Fibroblast of pulmonary artery (primary cell): ENCODE data around the gene SRF.

ENCODE experiments used
- DNase-seq: peaks from one replicate; pipeline ENCODE4 v3.0.0-alpha.2; 2010; ENCODE audit warnings: low read depth
- H3K4me3 ChIP-seq: replicated peaks from 2 replicates; pipeline ENCODE4 v1.5.1; 2011; ENCODE audit warnings: low read depth, mild to moderate bottlenecking, control low read depth, low read length, moderate library complexity
- TF ChIP-seq, protein P1 (sequence below): IDR thresholded peaks from 2 replicates; pipeline ENCODE4 v1.5.1; 2011; ENCODE audit warnings: mild to moderate bottlenecking, control low read depth, low read length, inconsistent platforms; ENCODE audit errors: missing control alignments

SRF gene

DNA sequence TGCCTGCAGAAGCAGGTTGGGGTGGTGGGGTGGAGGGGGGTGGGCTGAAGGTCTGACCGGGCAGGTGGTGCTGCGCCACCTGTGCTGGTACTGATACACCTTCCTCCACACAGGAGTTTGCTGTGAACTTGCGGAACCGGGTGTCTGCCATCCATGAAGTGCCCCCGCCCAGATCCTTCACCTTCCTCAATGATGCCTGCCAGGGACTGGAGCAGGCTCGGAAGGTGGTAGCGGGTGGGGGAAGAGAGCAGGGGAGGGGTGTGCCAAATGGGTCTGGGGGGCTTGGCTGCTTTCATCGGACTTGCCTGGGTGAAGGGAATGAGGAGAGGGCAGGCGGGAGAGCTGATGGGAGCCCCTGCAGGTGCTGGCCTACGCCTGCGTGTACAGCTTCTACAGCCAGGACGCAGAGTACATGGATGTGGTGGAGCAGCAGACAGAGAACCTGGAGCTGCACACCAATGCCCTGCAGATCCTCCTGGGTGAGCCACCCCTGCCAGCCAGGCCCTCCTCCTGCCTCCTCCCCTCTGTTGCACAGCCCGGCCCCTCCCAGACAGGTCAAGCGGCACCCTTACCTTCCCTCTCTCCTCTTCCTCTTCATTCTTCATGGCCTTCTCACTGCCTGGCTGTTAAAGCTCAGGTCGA lies 51.5 kb downstream of the SRF start:
- no peak overlapping the region for H3K4me3 ChIP-seq
- no peak for DNase-seq
- TF ChIP-seq, protein P1, sequence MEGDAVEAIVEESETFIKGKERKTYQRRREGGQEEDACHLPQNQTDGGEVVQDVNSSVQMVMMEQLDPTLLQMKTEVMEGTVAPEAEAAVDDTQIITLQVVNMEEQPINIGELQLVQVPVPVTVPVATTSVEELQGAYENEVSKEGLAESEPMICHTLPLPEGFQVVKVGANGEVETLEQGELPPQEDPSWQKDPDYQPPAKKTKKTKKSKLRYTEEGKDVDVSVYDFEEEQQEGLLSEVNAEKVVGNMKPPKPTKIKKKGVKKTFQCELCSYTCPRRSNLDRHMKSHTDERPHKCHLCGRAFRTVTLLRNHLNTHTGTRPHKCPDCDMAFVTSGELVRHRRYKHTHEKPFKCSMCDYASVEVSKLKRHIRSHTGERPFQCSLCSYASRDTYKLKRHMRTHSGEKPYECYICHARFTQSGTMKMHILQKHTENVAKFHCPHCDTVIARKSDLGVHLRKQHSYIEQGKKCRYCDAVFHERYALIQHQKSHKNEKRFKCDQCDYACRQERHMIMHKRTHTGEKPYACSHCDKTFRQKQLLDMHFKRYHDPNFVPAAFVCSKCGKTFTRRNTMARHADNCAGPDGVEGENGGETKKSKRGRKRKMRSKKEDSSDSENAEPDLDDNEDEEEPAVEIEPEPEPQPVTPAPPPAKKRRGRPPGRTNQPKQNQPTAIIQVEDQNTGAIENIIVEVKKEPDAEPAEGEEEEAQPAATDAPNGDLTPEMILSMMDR = no peak

DNA sequence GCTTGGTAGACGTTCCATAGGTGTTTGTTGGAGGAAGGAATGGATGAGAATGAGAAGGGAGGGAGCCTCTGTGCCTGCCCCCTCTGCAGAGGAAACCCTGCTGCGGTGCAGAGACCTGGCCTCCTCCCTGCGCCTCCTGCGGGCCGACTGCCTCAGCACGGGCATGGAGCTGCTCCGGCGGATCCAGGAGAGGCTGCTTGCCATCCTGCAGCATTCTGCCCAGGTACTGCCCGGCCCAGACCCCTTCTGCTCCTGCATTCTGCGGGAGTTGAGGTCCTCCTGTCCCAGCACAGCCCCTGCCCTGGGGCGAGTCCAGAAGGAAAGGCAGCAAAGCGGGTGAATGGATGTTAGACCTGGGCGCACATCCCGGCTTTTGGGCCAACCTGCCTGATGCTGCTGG lies 52.1 kb downstream of the SRF start:
- DNase-seq = no peak
- no peak overlapping the region for H3K4me3 ChIP-seq
- TF ChIP-seq, protein P1 = no peak

DNA sequence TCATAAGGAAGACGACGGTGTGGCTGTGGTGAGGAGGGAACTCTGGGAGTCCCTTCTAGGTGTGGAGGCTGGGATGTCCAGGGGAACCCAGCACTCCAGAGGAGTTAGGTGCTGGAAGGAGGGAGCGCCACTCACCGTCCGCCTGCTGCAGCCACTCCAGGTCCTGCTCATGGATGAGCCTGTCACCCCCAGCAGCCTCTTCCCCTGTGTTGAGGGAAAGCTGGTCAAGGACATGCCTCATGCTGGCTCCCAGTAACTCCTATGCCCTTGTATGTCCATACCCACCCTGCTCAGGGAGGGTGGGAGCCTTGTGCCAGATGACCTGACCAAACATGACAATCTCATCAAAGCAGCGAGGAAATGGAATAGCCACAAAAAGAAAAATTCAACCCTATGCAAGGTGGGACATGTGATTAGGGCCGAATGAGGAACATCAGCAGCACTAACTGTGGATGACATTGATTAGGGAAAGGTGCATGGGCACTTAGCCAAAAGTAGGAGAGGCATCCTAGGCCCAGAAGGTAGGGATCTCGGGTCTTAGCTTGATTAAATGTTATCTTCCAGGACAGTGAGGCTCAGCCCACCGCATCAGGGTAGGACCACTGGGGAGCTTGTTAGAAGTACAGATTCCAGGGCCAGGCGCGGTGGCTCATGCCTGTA lies 55.3 kb downstream of the SRF start:
- DNase-seq = no peak

DNA sequence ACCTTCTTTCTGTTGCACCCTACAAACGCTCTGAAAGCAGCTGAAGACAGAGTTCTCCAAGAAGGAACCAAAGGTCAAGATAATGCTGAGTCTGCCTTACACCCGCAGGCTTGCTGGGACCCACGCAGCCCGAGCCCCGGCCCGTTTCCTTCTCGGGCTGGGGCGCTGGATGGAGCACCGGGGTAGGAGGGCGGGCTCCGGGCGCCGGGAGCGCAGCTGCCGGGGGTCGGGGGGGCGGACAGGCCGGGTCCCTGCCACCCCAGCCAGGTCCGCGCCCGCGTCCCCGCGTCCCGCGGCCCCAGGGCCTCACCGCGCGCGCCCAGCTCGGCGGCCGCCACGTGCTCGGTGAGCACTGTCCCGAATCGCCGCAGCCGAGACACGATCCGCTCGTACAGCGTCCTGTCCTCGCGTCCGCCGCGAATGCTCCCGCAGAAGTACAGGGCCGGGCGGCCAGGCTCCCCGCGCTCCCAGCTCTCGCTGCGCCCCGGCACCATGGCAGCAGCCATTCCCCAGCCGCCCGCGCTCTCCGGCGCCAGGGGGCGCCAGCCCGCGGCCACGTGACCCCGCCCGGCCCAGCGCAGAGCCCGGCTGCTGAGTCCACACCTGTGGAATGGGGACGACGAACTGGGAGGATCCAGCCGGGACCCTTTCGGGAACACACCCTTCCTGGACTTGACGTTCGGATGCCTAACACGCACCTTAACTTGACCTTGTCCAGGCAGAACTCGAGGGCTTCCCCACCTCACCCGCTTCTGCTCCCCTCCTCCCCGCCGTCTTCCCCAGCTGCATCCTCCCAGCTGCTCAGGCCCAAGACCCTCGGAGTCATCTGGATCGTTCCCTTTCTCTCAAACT lies 58.1 kb downstream of the SRF start, which contains the start of gene DNPH1:
Gene DNPH1 (minus strand): TSS at position 531 of the 852 bp plus-strand sequence. CDS start 25 bp downstream, at position 506.
- TF ChIP-seq, protein P1 = peak; percentile 28
- H3K4me3 ChIP-seq = peak within 1 kb of the TSS; percentile 57
- DNase-seq = peak; percentile 65

More for the DNA sequence above, 55.3 kb downstream of the SRF start:
- H3K4me3 ChIP-seq = no peak overlapping the region
- TF ChIP-seq, protein P1 = no peak

DNA sequence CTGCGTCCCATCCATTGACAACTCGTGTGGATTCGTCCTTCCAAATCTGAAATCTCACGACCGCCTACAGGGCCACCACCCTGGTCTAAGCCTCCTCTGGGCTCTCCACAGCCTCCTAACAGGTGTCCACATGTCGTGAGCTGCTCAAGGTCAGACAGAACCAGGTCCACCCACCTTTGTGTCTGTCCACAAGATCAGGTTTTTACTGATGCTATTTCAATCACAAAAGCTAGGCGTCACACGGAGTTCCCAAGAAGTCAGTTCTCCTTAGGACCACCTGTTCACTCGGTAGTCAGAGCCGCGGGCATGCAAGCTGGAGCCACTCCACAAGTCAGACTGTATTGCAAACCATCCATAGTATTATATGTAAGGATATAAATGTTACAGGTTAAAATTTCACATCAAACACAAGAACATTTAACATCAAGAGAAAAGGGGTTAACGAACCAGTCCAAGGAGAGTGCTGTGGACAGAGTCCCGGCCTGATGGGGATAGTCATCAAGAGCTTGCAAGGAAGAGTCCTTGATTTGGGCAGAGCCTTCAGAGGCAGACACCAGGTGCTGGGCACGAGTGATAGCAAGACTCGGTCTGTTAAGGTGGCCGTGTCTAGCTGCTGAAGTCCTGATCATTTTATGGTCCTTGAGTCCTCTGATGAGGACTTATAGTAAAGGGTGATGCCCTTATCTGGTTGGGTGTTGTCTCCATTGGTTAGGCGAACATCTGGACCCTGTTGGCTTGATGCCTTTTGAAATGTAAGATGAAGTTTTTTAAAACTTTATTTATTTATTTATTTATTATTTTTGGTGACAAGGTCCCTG lies 58.9 kb downstream of the SRF start:
- peak overlapping the region; percentile 57 for H3K4me3 ChIP-seq
- TF ChIP-seq, protein P1 = no peak
- DNase-seq = no peak

DNA sequence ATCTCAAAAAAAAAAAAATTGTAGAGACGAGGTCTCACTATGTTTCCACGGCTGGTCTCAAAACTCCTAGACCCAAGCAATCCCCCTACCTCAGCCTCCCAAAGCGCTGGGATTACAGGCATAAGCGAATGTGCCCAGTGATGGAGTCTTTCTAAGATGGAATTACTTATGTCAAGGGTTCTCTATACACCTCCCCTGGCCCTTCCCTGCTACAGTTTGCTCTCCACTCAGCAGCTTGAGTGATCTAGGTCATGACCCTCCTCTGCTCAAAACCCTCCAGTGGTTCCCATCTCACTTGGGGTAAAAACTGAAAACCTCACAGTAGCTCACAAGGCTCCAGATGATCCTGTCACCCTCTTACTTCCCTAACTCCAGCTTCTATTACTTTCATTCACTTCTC lies 60.0 kb downstream of the SRF start:
- DNase-seq = no peak
- H3K4me3 ChIP-seq = no peak overlapping the region
- TF ChIP-seq, protein P1 = no peak
